ENCODE results near the gene C19orf25. TPM values are rescaled to one million over a fixed set of nuclear protein-coding genes. Genes with fewer than 3 reads are reported as not detected.
A peak's percentile ranks its signal among the peaks of the same experiment; 100 is the strongest.

C19orf25 gene
- polyA plus RNA-seq, 1 donor, result 19.5 TPM

DNA sequence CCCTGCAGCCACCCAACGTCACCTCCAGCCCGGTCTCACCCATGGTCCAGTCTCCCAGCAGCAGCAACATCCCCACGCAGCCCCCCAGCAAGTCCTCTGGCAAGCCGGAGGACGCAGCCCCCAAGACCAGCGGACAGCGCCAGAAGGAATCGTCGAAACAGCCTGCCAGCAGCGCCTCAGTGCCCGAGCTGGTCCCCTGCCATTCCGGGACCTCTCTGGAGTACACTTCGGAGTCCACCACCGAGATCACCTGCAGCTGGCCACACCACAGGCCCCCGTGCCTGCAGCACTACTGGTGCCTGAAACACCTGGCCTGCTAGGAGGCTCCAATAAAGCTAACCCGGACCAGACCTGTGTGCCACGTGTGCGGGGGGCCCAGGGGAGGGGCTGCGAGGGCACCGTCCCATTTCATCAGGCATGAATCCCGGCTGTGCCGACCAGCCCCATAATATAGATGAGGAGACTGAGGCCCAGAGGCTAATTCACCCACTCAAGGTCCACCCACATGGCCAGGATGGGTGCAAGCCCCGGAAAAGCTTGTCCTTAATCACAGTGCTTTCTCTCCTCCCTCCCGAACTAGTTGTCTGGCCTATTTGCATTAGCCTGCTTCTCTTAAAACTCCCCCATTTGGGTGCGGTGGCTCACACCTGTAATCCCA lies 18.7 kb upstream of the C19orf25 start:
- DNase-seq, result no peak

DNA sequence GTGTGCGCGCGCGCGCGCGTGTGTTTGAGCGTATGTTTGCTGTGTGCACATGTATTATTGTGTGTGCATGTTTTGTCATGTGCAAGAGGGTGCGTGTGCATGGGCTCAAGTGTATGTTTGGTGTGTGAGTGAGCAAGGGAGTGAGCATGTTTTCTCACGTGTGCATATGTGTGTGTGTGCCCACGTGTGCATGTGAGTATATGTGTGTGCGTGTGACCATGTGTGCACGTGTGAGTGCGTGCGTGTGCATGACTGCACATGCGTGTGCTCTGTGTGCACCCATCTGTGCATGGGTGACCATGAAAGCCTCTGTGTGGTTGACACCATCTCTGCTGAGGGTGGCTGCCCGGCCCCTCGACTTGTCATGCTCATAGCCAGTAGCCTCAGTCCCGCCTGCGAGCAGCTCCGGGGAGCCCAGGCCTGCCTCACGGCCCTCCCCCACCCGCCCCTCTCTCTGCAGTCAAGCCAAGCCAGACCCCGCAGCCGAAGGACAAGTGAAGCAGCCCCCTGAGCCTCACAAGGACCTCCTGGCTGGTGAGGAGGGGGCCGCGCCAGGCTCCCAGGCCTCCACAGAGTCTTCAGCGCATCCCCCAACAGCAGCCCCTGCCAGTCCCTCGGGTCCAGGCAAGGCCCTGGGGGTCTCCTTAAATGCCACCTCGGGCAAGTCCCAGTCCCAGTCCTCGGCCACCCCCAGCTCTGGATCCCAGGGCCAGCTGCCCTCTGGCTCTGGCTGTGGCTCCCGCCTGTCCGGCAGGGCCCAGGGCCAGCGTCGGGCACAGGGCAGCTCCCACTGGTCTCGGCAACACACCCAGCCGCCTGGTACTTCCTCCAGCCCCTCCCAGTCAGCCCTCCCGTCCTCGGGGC lies 17.9 kb upstream of the C19orf25 start:
- no peak for DNase-seq

DNA sequence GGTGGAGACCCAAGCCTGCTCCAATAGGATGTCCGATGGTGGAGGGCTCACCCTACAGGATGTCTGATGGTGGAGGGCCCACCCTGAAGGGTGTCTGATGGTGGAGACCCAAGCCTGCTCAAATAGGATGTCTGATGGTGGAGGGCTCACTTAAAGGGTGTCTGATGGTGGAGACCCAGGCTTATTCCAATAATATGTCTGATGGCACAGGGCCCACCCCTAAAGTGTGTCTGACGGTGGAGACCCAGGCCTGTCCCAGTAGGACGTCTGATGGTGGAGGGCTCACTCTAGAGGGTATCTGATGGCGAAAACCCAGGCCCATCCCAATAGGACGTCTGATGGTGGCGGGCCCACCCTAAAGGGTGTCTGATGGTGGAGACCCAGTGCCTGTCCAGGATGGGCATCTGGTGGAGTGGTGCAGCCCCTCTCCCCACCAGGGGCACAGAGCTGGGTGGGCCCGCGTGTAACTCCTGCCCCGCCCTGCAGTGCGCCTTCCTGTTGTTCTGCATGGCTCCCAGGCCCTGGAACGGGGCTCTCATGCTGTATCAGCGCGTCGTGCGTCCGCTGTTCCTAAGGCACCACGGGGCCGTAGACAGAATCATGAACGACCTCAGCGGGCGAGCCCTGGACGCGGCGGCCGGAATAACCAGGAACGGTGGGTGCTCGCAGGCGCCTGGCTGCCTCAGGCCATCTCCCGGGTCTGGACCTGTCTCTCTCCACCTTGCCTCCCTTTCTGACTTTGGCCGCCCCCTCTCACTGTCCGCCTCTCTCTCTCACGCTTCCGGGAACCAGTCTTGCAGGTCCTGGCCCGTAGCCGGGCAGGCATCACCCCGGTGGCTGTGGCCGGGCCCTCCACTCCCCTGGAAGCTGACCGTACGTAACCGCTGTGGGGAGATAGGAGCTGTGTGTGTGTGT lies 17.0 kb upstream of the C19orf25 start:
- DNase-seq, result no peak

DNA sequence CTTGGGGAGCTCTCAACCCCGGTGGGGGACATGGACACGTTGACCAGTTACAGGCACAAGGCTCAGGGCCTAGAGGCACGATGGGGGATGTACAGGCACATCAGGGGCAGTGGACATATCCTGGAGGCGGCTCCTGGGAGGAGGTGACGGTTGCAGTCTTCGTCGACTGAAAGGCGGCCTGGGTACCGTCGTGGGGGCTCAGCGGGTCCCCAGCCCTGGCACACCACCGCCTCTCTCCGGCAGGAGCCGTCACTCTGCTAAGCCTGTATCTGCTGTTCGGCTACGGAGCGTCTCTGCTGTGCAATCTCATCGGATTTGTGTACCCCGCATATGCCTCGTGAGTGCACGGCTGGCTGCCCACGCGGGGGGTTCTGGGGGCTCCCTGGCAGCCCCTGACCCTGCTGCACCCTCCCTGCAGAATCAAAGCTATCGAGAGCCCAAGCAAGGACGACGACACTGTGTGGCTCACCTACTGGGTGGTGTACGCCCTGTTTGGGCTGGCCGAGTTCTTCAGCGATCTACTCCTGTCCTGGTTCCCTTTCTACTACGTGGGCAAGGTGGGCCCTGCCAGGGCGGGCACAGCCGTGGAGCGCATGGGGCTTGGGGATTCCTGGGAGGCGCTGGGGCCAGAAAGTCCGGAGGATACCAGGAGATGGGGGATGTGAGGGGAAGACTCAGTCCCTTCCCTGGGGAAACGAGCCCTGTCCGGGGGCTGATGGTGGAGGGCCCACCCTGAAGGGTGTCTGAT lies 16.2 kb upstream of the C19orf25 start:
- DNase-seq, result no peak

DNA sequence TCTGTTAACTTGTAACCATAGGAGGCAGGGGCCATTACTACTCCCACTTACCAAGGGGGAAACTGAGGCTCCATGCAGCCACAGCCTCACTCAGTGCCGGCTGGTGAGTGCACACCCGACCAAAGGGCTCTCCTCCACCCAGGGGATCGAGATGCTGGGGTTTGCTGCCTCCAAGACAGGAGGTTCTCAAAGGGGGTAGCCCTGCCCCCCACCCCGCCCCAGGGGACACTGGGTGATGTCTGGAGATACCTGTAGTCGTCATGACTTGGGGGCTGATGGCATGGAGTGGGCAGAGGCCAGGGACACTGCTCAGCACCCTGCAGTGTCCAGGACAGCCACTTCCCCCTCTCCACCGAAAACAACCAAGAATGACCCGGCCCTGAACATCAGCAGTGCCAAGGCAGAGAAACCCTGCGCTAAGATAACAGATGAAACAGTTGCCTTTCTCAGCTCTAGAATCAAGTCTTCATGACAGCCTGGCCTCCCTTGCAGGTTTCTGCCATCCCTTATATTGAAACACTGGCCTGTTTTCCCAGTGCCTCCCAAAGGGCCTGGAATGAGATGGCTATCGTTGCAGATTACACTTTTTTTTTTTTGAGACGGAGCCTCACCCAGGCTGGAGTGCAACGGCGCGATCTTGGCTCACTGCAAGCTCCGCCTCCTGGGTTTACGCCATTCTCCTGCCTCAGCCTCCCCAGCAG lies 15.2 kb upstream of the C19orf25 start:
- DNase-seq, result no peak

DNA sequence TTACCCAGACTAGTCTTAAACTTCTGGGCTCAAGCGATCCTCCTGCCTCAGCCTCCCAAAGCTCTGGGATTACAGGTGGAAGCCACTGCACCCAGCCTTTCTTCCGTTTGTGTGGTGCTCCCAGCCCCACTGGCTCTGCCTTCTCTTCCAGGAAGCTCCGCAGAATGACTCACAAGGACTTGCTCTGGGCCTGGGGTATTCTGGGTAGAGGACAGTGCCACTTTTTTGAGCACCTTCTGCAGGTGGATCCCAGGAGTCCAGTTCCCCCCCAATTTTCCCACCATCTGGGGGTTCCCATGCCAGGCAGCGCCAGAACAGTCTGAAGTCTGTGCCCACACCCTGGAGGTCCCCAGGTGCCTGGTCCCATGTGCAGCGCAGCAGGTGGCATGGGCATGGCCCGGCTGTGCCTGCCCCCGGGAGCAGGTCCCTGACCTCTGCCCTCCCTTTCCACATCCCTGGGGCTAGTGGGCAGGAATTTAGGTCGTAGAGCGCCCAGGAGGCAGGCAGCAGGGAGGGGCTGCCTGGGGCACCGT lies 13.5 kb upstream of the C19orf25 start:
- no peak for DNase-seq

DNA sequence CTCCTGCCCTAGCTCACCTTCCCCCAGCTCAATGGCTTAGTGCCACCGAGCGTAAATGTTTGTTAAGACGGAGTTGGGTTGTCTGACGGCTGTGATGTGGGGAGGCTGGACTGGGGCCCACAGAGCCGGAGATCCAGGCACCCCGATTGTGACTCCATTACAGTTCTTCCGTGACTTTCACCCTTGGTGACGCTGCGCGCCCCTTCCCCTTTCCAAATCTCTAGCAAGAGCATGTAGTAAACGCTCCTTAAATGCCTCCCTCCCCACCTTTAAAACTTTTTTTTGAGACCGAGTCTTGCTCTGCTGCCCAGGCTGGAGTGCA lies 12.8 kb upstream of the C19orf25 start:
- DNase-seq, result no peak

DNA sequence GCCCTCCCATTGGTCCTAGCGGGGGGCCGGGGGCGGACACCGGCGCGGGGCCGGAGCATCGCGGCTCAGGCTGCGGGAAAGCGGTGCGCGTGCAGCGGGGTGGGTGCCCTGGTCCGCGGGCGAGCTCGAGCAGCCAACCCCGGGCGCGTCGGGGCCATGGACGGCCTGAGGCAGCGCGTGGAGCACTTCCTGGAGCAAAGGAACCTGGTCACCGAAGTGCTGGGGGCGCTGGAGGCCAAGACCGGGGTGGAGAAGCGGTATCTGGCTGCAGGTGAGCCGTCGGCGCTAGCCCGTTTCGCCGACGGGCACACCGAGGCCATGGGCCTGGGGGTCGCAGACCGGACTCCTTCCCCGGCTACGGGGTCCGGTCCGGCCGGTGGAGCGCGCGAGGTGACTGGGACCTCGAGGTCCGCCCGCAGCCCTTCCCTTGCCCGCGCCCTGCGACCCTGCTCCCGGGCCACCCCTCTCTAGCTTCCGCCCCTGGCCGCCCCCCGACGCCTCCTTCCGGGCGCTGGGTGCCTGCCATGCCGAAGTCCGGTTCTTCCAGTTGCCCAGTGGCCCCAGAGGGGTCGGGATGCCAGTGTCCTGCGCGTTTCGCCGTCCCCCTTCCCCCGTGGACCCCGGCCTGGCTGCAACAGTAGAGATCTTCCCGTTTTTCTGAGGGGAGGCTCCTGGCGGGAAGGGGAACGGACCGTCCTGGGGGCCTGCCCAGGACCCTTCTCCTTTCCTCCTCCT lies 12.3 kb upstream of the C19orf25 start, which contains the start of gene REEP6:
TSS of gene REEP6 (plus strand) at position 68 of the 735 bp plus-strand sequence. CDS start at position 157, 89 bp downstream.
- DNase-seq, result no peak

DNA sequence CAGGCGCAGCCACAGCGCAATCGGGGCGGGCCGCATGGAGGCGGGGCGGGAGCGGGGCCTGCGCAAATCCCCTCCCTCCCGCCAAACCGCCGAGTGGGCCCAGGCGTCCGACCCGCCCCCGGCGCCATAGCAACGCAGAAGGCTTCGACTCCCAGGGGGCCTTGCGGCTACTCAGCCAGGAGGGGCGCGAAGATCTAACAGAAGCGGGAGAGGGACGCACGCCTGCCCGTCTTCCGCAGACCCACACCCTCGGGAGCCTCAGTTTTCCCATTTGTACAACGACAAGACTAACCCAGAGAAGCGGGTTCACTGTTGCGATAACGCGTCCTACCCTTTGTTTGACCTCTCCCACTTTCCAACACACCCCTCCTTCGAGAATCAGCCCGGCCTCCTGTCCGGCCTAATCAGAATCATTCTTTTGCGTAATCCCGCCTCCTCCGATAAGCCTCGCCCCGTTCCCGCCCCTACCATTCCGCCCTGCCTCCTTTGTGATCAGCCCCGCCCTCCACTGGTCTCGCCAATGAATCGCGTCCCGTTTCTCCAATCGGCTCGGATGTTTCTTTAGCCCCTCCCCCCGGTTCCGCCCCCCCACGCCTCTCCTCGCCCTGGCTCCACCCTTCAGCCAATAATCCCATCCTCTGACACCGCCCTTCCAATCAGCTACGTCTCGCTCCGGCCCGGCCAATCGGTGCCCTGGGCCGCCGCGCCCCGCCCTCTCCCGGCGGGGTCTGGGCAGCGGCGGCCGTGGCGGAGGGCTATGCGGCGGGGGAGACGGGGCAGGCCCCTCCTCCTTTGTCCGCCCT lies 11.5 kb upstream of the C19orf25 start, which contains the start of gene PCSK4:
TSS of gene PCSK4 (minus strand) at position 40 of the 803 bp plus-strand sequence. CDS start at position 36, 4 bp downstream.
- peak; percentile 99 for DNase-seq

DNA sequence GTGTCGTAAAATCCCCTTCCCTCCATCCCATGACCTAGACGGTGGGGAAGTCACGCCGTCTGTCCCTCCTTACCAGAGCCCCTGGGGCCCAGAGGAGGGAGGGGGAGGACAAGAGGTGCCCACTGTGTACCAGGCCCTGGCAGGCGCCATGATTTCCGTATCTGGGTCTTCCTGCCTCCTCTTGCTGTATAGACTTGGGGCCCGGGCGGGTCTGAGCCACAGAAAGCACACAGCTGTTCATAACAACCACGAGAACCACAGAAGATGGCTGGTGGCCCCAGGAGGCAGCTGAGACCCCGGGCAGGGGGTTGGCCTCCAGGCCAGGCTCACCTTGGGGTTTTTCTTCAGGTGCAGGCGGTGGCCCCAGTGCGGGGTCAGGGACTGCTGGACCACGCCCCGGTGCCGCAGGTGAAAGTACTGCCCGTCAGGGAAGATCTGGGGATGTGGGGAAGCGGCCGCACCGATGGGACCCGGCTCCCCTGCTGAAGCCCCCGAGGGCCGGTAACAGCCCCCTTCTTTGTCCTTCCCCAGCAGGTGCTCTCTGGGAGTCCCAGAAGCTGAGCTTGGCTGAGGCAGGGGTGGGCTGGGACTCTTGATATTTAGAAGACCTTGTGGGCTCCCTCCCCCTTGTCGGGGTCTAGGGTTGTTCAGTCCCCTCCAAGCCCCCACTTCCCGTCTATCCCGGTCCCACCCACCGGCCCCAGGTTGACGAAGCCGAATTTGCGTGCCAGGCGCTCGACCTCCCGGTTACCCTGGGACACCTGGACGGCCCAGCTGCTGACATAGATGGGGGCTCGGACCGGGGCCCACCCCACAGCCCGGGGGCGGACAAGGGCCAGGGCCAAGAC lies 10.7 kb upstream of the C19orf25 start:
- DNase-seq, result no peak

DNA sequence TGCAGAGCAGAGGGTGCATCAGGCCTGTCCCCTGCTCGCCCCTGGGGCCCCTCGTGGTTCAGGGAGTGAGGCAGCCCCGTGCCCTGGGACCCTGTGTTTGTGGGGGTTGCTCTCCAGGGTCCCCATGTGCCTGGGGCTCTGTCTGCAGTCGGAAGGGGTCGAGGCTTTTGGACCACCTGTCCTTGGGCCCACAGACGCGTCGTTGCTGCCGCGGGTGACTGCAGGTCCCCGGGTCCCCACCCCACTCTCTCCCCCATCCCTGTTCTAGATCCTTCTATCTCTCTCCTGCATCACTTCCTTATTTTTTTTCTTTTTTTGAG lies 9.2 kb upstream of the C19orf25 start:
- DNase-seq, result no peak

DNA sequence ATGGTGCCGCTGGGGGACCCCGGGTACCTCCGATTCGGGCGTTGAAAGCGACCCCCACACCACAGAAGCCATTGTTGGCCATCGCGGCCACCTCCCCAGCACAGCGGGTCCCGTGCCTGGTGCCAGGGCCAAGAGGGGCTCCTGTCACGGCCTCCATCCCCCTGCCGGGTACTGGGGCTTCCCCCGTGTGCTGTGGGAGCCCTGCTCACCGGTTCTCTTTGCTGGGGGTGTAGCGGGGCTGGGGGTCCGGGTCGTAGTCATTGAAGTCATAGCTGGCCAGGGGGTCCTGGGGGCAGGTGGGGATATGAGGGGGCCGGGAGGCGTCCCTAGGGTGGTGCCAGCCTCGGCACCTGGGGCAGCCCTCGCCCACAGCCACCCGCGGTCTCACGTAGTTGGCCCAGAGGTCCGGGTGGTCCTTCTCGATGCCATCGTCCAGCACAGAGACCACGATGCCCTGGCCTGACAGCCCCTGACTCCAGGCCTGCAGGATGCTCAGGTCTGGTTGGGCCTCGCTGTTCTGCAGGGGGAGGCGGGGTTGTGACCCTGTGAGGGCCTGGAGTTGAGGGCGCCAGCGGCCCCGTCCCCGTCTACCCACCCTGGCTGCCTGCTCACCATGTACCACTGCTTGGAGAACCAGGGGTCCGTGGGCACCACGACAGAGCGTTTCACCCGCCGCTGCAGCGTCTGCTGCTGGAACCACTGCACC lies 8.7 kb upstream of the C19orf25 start:
- no peak for DNase-seq

DNA sequence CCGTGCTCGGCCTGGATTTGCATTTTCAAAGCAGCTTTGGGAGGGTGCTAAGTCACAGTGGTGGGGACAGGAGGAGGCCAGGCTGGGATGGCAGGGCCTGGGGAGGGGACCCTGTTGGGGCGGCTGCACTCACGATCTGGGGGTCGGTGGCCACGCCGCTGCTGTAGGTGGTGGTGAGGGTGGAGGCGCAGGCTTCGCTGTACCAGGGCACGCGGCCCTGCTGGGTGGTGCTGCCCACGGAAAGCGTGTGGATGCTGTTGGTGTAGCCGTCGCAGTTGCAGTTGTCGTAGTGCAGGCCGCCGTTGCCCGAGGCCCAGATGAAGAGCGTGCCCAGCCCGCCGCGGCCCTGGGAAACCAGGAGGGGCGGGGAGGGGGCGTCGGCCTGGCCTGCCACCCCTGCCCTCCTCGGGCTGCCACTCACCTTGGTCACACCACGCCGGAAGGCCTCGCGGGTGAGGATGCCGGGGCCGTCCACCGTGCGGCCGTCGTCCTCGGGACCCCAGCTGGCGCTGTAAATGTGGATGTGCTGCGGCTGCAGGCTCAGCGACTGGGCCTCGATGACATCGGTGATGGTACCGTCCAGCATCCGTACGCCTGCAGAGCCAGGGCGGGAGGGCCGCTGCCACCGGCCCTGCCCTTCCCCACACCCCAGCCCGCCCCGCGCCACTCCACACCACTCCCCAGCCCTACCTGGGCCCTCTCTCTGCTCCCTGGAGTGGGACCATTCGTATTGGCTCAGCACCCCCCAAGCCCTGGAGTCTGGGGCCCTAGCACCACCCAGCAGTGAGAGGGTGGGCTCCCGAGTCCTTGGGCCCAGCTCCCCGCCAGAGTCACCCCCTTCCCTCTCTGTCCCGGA lies 7.9 kb upstream of the C19orf25 start:
- no peak for DNase-seq

DNA sequence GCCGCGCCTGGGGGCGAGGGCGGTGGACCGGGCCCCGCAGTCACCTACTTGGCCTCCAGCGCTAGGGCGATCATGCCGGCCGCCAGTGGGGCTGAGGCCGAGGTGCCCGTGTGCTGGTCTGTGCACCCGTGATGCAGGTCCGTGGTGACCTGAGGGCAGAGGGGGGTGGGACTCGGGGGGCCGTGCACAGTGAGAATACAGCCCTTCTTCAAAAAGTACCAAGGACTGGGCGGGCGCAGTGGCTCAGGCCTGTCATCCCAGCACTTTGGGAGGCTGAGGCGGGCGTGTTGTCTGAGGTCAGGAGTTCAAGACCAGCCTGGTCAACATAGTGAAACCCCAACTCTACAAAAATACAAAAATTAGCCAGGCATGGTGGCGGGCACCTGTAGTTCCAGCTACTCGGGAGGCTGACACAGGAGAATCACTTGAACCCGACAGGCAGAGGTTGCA lies 5.0 kb upstream of the C19orf25 start:
- DNase-seq, result no peak

DNA sequence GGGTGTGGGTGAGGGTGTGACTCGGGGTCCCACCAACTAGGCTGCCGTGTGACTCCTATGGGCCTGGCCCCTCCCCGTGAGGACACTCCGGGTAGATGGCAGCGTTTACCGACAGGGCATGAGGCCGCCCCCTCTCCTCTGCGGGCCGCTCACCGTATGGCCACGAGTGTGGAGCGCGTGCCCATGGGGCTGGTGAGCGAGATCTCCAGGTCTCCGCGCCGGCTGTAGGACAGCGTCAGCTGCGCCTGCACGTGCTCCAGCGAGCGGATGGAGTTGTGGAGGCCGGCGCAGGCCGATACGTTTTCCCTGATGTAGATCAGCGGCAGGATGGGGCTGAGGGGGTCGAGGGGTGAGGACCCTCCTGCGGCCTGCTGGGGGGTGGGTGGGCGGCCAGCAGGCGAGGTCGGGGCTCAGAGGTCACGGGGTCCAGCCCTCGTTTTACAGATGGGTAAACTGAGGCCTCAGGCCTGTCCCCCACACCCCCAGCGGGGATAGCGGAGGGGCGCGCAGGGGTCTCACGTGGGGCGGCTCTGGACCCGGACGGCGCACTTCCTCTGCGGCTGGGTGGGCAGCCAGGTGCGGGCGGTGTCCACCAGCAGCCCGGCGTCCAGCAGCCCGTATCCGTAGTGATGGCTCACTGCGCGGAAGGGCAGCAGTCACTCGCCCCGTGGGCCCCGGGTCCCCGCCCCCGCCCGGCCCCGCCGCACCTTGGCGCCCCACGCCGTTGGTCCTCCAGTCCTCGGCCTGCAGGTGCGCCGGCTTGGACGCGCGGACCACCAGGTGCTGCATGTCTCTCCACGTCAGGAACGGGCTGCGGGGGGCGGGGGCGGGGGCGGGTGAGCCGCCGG lies 4.3 kb upstream of the C19orf25 start:
- DNase-seq, result no peak

Data from left kidney (tissue), 2 donors.